ENCODE results near the gene RNF7. TPM values are rescaled to one million over a fixed set of nuclear protein-coding genes. Genes with fewer than 3 reads are reported as not detected.

Gene RNF7
- total RNA-seq, 2 donors from 2014 or later: 106 to 111 TPM

DNA sequence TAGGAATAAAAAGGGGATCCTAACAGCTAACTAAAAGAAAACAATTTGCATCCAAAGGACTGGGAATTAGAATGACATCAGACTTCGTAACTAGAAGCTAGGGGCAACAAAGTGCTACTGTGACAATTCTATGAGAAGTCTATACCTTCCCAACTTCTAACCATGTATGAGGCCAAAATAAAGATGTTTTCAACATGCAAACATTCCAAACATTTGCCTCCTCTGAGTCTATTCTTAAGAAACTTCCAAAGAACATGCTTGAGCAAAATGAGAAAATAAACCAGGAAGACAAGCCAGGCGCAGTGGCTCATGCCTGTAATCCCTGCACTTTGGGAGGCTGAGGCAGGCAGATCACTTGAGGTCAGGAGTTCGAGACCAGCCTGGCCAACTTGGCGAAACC lies 13.1 kb upstream of the RNF7 start:
- Histone ChIP-seq H3K9me3 (ENCODE audit: control insufficient read depth, low read length) (no peaks in the 10 kb centered on the region), H3K27ac (ENCODE audit: low read depth, low read length) (no peak overlapping the region), H3K4me3 (ENCODE audit: low read length) (no peak overlapping the region), H3K36me3 (ENCODE audit: control insufficient read depth, insufficient read depth, low read length) (no peaks in the 10 kb centered on the region), H3K9ac (ENCODE audit: extremely low read depth, low read length, poor library complexity, severe bottlenecking) (no peak overlapping the region), H3K4me1 (ENCODE audit: control insufficient read depth, insufficient read depth, low read length) (no peaks in the 10 kb centered on the region), H3K27me3 (ENCODE audit: control insufficient read depth, insufficient read depth, low read length, poor library complexity, severe bottlenecking) (no peaks in the 10 kb centered on the region)
- no peak overlapping the region for H3K4me3 Mint-ChIP-seq
- H3K4me1 Mint-ChIP-seq: no peaks in the 10 kb centered on the region
- WGBS, 2 experiments (ENCODE audit: insufficient coverage in 1 of 2, insufficient read length in 1 of 2): 93 to 95% methylated on average over 4 of the region's 4 CpGs
- H3K27me3 Mint-ChIP-seq (ENCODE audit: insufficient read depth): no peaks in the 10 kb centered on the region
- H3K9me3 Mint-ChIP-seq: no peaks in the 10 kb centered on the region
- TF ChIP-seq CTCF (conservative IDR thresholded peaks at IDR 0.05): no peak
- H3K27ac Mint-ChIP-seq: no peak overlapping the region
- H3K36me3 Mint-ChIP-seq (ENCODE audit: low read depth): no peaks in the 10 kb centered on the region
- DNase-seq: no peak

DNA sequence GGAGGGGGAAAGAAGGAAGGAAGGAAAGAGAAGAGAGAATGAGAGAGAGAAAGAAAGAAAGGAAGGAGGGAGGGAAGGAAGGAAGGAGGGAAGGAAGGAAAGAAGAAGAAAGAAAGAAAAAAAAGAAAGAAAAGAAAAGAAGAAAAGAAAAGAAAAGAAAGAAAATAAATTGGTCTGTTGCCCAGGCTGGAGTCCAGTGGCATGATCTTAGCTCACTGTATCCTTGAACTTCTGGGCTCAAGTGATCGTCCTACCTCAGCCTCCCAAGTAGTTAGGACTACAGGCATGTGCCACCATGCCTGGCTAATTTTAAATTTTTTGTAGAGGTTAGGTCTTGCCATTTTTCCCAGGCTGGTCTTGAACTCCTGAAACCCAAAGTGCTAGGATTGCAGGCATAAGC lies 11.6 kb upstream of the RNF7 start:
- WGBS, 2 experiments (ENCODE audit: insufficient coverage in 1 of 2, insufficient read length in 1 of 2): 94 to 100% methylated on average over 1 of the region's 1 CpG
- no peaks in the 10 kb centered on the region for H3K9me3 Mint-ChIP-seq
- Histone ChIP-seq H3K9me3 (ENCODE audit: control insufficient read depth, low read length) (no peaks in the 10 kb centered on the region), H3K4me3 (ENCODE audit: low read length) (no peak overlapping the region), H3K9ac (ENCODE audit: extremely low read depth, low read length, poor library complexity, severe bottlenecking) (no peak overlapping the region), H3K27ac (ENCODE audit: low read depth, low read length) (no peak overlapping the region), H3K36me3 (ENCODE audit: control insufficient read depth, insufficient read depth, low read length) (no peaks in the 10 kb centered on the region), H3K4me1 (ENCODE audit: control insufficient read depth, insufficient read depth, low read length) (no peaks in the 10 kb centered on the region), H3K27me3 (ENCODE audit: control insufficient read depth, insufficient read depth, low read length, poor library complexity, severe bottlenecking) (no peaks in the 10 kb centered on the region)
- no peaks in the 10 kb centered on the region for H3K4me1 Mint-ChIP-seq
- TF ChIP-seq CTCF (conservative IDR thresholded peaks at IDR 0.05): no peak
- no peaks in the 10 kb centered on the region for H3K27me3 Mint-ChIP-seq (ENCODE audit: insufficient read depth)
- H3K36me3 Mint-ChIP-seq (ENCODE audit: low read depth): no peaks in the 10 kb centered on the region
- no peak overlapping the region for H3K4me3 Mint-ChIP-seq
- no peak overlapping the region for H3K27ac Mint-ChIP-seq
- DNase-seq: no peak

DNA sequence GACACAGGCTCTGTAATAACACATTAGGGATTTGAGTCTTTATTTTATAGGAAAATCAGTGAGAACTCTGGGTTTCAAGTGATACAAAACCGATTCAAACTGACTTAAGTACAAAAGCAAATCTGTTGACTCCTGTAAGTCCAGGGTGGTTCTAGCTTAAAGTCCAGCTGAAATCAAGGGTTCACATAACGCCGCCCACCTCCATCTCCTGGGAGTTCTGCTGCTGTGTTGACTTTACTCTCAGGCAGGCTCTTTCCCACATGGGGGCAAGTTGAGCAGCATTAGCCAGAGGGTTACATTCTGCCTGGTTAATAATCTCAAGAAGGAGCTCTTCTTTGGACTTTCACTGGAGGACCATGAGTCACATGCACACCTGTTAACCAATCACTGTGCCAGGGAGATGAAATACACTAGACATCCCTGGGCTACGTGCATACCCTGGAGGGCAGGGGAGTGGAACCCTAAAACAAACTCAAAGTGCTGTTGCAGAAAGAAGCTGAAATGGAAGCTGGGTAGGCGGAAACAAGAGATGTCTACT lies 9.7 kb upstream of the RNF7 start:
- no peak overlapping the region for H3K27ac ChIP-seq (ENCODE audit: low read depth, low read length)
- Mint-ChIP-seq H3K9me3 (no peaks in the 10 kb centered on the region), H3K27ac (no peak overlapping the region), H3K4me1 (no peaks in the 10 kb centered on the region), H3K27me3 (ENCODE audit: insufficient read depth) (no peaks in the 10 kb centered on the region), H3K36me3 (ENCODE audit: low read depth) (no peaks in the 10 kb centered on the region), H3K4me3 (no peak overlapping the region)
- 92 to 95% methylated on average over 5 of the region's 5 CpGs for WGBS, 2 experiments (ENCODE audit: insufficient coverage in 1 of 2, insufficient read length in 1 of 2)
- H3K4me1 ChIP-seq (ENCODE audit: control insufficient read depth, insufficient read depth, low read length): no peaks in the 10 kb centered on the region
- H3K9me3 ChIP-seq (ENCODE audit: control insufficient read depth, low read length): no peaks in the 10 kb centered on the region
- H3K27me3 ChIP-seq (ENCODE audit: control insufficient read depth, insufficient read depth, low read length, poor library complexity, severe bottlenecking): no peaks in the 10 kb centered on the region
- no peak overlapping the region for H3K9ac ChIP-seq (ENCODE audit: extremely low read depth, low read length, poor library complexity, severe bottlenecking)
- no peak overlapping the region for H3K4me3 ChIP-seq (ENCODE audit: low read length)
- H3K36me3 ChIP-seq (ENCODE audit: control insufficient read depth, insufficient read depth, low read length): no peaks in the 10 kb centered on the region
- TF ChIP-seq CTCF (conservative IDR thresholded peaks at IDR 0.05): no peak
- no peak for DNase-seq

Measured in endodermal cell (in vitro differentiated cells).